SW 1271 (cell line): ENCODE results near the gene SYN1.
A peak's percentile ranks its signal among the peaks of the same experiment; 100 is the strongest.
"Not testable (repeated sequence)": the region's sequence is repeated elsewhere in the genome, so short reads cannot be mapped to it uniquely, and the experiment has no call there.

ENCODE experiments used
- DNase-seq, 2 experiments: peaks; one replicate each; lab custom pipeline; 2025; lab: John Stamatoyannopoulos, UW

The SYN1 gene

GRCh38 chrX:47619486-47620302 is at the start of gene SYN1:
Gene SYN1 (minus strand): TSS chrX:47619857. CDS start chrX:47619728, 129 bp downstream.
- peak in 1 of 2 experiments; percentile 1 for DNase-seq

- not testable (repeated sequence) for DNase-seq
Observed at GRCh38 chrX:47665797-47666196, 46.1 kb upstream of the SYN1 start.

- no peak for DNase-seq
Observed at GRCh38 chrX:47664737-47665136, 45.1 kb upstream of the SYN1 start.

GRCh38 chrX:47662144-47662657 is 42.5 kb upstream of the SYN1 start:
- DNase-seq = peak; percentile 9 to 24

GRCh38 chrX:47661539-47661938 is 41.9 kb upstream of the SYN1 start:
- no peak for DNase-seq

GRCh38 chrX:47659421-47659726 is 39.7 kb upstream of the SYN1 start:
- DNase-seq = no peak

GRCh38 chrX:47658684-47659420 is 39.2 kb upstream of the SYN1 start, which contains the start of gene UXT:
Gene UXT (minus strand): TSS chrX:47659180. CDS start chrX:47658927, 253 bp downstream.
- DNase-seq = peak; percentile 81 to 82

GRCh38 chrX:47658301-47658683 is 38.6 kb upstream of the SYN1 start:
- DNase-seq = no peak

- no peak for DNase-seq
Observed at GRCh38 chrX:47651043-47651905, 31.6 kb upstream of the SYN1 start.

- peak; percentile 73 to 86 for DNase-seq
Observed at GRCh38 chrX:47650164-47651042, 30.7 kb upstream of the SYN1 start, which contains the start of gene ELK1. Gene ELK1 (minus strand): TSS chrX:47650563. CDS start chrX:47641441, 9,122 bp downstream.

- DNase-seq = no peak
Observed at GRCh38 chrX:47649781-47650163, 30.1 kb upstream of the SYN1 start.

- DNase-seq = no peak
Observed at GRCh38 chrX:47649271-47649670, 29.6 kb upstream of the SYN1 start.

GRCh38 chrX:47648376-47648775 is 28.7 kb upstream of the SYN1 start:
- no peak for DNase-seq

- DNase-seq = no peak
Observed at GRCh38 chrX:47646636-47647035, 27.0 kb upstream of the SYN1 start.

GRCh38 chrX:47645530-47645929 is 25.9 kb upstream of the SYN1 start:
- DNase-seq = no peak

GRCh38 chrX:47644557-47645091 is 25.0 kb upstream of the SYN1 start:
- DNase-seq = no peak

GRCh38 chrX:47643926-47644325 is 24.3 kb upstream of the SYN1 start:
- no peak for DNase-seq

- no peak for DNase-seq
Observed at GRCh38 chrX:47638816-47639215, 19.2 kb upstream of the SYN1 start.

- no peak for DNase-seq
Observed at GRCh38 chrX:47637546-47638195, 18.0 kb upstream of the SYN1 start.

GRCh38 chrX:47634871-47635575 is 15.4 kb upstream of the SYN1 start:
- no peak for DNase-seq
